Karpas-422 (cell line): Measurements from ENCODE around the gene ARMH4. TPM values are rescaled to one million over a fixed set of nuclear protein-coding genes. Genes with fewer than 3 reads are reported as not detected.

Source experiments
- DNase-seq: peaks from one replicate; pipeline ENCODE4 v3.0.0-alpha.2; 2015
- H2AFZ ChIP-seq: fragments of 200-600 bp; sonication (generic); 2 replicates; pipeline ENCODE4 v1.6.1; 2014; ENCODE audit warnings: antibody characterized with exemption, low read length, mixed read lengths
- H3K27ac ChIP-seq: fragments of 200-600 bp; sonication (generic); 2 replicates; pipeline ENCODE4 v1.5.1; 2014; ENCODE audit warnings: mild to moderate bottlenecking, low read length, moderate library complexity
- H3K27me3 ChIP-seq: fragments of 200-600 bp; sonication (generic); 2 replicates; pipeline ENCODE4 v1.6.1; 2014; ENCODE audit warnings: low read length, mixed read lengths
- H3K36me3 ChIP-seq: fragments of 200-600 bp; sonication (generic); 2 replicates; pipeline ENCODE4 v1.6.1; 2014; ENCODE audit warnings: low read length, mixed read lengths; ENCODE audit not compliant: insufficient read depth
- H3K4me1 ChIP-seq: fragments of 200-600 bp; sonication (generic); 2 replicates; pipeline ENCODE4 v1.6.1; 2014; ENCODE audit warnings: mild to moderate bottlenecking, low read length, mixed read lengths
- H3K4me2 ChIP-seq: fragments of 200-600 bp; sonication (generic); 2 replicates; pipeline ENCODE4 v1.6.1; 2014; ENCODE audit warnings: low read length, low read depth, mild to moderate bottlenecking; ENCODE audit not compliant: poor library complexity, severe bottlenecking
- H3K4me3 ChIP-seq: fragments of 200-600 bp; sonication (generic); 2 replicates; pipeline ENCODE4 v1.5.1; 2014; ENCODE audit warnings: mild to moderate bottlenecking, antibody characterized with exemption, low read length, mixed read lengths
- H3K79me2 ChIP-seq: fragments of 200-600 bp; sonication (generic); 2 replicates; pipeline ENCODE4 v1.6.1; 2014; ENCODE audit warnings: mild to moderate bottlenecking, low read length, mixed read lengths
- H3K9ac ChIP-seq: fragments of 200-600 bp; sonication (generic); 2 replicates; pipeline ENCODE4 v1.6.0; 2014; ENCODE audit warnings: low read length
- H3K9me2 ChIP-seq: fragments of 200-600 bp; sonication (generic), shearing (Covaris generic); replicated peaks from 2 replicates; pipeline ENCODE4 v1.6.0; 2014; ENCODE audit warnings: mild to moderate bottlenecking, low read length, moderate library complexity; ENCODE audit not compliant: insufficient read depth
- H3K9me3 ChIP-seq: fragments of 300-700, 200-600 bp; sonication (generic); 2 replicates; pipeline ENCODE4 v1.6.1; 2014; ENCODE audit warnings: low read length, mixed read lengths
- H4K20me1 ChIP-seq: fragments of 200-600 bp; sonication (generic); 2 replicates; pipeline ENCODE4 v1.6.1; 2014; ENCODE audit warnings: mild to moderate bottlenecking, antibody characterized with exemption, low read length, low read depth; ENCODE audit not compliant: insufficient read depth
- total RNA-seq: library from RNA; depleted of rRNA; stranded (reverse); fragments of >200 nt; shearing (Covaris generic); gene quantifications from 2 replicates; pipeline ENCODE4 v1.2.3, GENCODE V29; 2014; ENCODE audit warnings: low replicate concordance; rRNA removed

Gene ARMH4
- total RNA-seq: 0.07 and 0.75 TPM in 2 replicates

DNA sequence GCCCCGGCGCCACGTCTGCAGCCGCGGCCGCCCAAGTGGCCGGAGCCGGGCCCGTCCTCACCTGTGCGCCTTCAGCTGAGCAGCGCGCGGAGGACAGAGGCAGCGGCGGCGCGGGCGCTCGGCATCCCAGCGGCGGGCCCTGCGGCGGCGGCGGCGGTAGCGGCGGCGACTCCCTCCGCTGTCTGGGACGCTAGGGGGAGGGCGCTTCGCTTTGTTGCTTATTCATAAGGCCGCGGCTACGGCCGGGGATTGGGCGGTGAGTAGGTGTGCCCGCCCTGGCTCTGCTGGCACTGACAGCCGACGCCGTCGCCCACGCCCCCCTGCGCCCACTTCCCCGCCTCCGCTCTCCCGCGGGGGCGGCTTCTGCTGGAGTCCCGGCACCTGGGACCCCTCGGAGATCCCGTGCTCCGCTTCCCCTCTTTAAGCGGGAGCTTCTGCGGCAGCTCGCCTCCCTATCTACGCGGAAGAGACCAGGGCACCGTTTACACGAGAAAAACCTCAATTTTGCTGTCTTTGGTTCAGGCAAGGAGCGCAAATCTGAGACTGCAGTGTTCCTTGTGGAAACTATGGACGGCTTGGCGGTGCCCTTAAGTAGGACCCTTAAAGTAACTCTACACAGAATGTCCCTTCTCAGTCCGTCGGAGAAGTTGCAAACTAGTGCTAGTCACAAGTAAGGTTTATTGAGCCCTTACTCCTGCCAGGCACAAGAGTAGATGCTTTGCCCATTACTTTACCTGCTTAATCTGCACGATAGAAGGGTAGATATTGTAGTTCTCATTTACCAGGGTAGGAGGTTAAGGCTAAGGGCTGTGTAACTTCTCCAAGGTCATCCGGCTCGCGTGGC is at the start of gene ARMH4:
Gene ARMH4, minus strand, starts transcription at position 200 of the 844 bp plus-strand sequence. CDS start 12,855 bp downstream, outside the sequence.
- Histone ChIP-seq H3K9me3 (no peaks in the 10 kb centered on the region), H3K9ac (peak within 1 kb of the TSS; percentile 67), H3K9me2 (no peaks in the 10 kb centered on the region), H3K27ac (no peak within 1 kb of the TSS), H3K4me1 (peaks cover 14% of the 10 kb centered on the region), H3K4me2 (peak within 1 kb of the TSS; percentile 84), H3K27me3 (no peaks in the 10 kb centered on the region), H3K36me3 (no peaks in the 10 kb centered on the region), H3K4me3 (peak within 1 kb of the TSS; percentile 71), H3K79me2 (no peaks in the 10 kb centered on the region), H2AFZ (peak within 1 kb of the TSS; percentile 87), H4K20me1 (no peaks in the 10 kb centered on the region)
- peak; percentile 95 for DNase-seq

GRCh38 chr14:58200846-58201245 is 48.8 kb upstream of the ARMH4 start:
- Histone ChIP-seq H3K27ac (peak overlapping the region; percentile 85), H3K4me2 (peak overlapping the region; percentile 76), H3K9me3 (no peaks in the 10 kb centered on the region), H2AFZ (peak overlapping the region; percentile 46; the same call in 1 of the 2 replicates), H3K36me3 (peaks cover 8% of the 10 kb centered on the region; the same call in 1 of the 2 replicates), H3K4me1 (peaks cover 24% of the 10 kb centered on the region), H3K27me3 (no peaks in the 10 kb centered on the region; the same call in 1 of the 2 replicates), H3K79me2 (peaks cover 44% of the 10 kb centered on the region), H3K9me2 (no peaks in the 10 kb centered on the region), H4K20me1 (0 out of 2 replicates have a peak, but pooled peaks cover 3% of the 10 kb centered on the region), H3K9ac (peak overlapping the region; percentile 73), H3K4me3 (peak overlapping the region; percentile 88)
- peak; percentile 70 for DNase-seq

DNA sequence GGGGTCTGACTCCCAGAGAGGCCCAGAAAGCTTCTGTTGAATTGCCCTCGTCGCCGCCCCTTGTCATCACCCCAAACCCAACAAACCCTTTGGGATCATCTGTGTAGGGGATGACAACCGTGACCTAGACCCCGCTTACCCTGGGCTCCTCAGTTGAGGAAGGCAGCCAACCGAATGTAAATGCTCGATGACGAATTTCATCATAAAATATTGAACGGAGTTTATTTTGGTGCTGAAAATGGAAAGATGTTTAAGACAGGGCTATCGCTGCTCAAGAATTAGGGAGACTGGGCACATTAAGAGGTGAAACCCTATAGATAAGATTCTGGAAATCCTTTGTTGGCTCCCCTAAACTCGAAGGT is 48.4 kb upstream of the ARMH4 start:
- Histone ChIP-seq H3K4me1 (peaks cover 24% of the 10 kb centered on the region), H3K4me3 (peak overlapping the region; percentile 88), H3K27ac (peak overlapping the region; percentile 85), H3K79me2 (peaks cover 43% of the 10 kb centered on the region), H3K36me3 (peaks cover 8% of the 10 kb centered on the region; the same call in 1 of the 2 replicates), H3K9ac (peak overlapping the region; percentile 73), H3K9me3 (no peaks in the 10 kb centered on the region), H2AFZ (peak overlapping the region; percentile 46), H4K20me1 (0 out of 2 replicates have a peak, but pooled peaks cover 3% of the 10 kb centered on the region), H3K4me2 (peak overlapping the region; percentile 76), H3K27me3 (no peaks in the 10 kb centered on the region; the same call in 1 of the 2 replicates), H3K9me2 (no peaks in the 10 kb centered on the region)
- no peak for DNase-seq

GRCh38 chr14:58199726-58200479 is 47.9 kb upstream of the ARMH4 start, which contains the start of gene ACTR10:
Gene ACTR10, plus strand, starts transcription at chr14:58200149. Its CDS starts 69 bp downstream, at chr14:58200218.
- H4K20me1 ChIP-seq: 0 out of 2 replicates have a peak, but pooled peaks cover 3% of the 10 kb centered on the region
- no peaks in the 10 kb centered on the region for H3K9me3 ChIP-seq
- H3K9me2 ChIP-seq: no peaks in the 10 kb centered on the region
- H3K79me2 ChIP-seq: peaks cover 40% of the 10 kb centered on the region
- peak within 1 kb of the TSS; percentile 85 for H3K27ac ChIP-seq
- H3K4me2 ChIP-seq: peak within 1 kb of the TSS; percentile 97
- peak within 1 kb of the TSS; percentile 88 for H3K4me3 ChIP-seq
- peak within 1 kb of the TSS; percentile 73 for H3K9ac ChIP-seq
- peak; percentile 95 for DNase-seq
- H3K36me3 ChIP-seq: peaks cover 8% of the 10 kb centered on the region; the same call in 1 of the 2 replicates
- peaks cover 24% of the 10 kb centered on the region for H3K4me1 ChIP-seq
- H3K27me3 ChIP-seq: no peaks in the 10 kb centered on the region; the same call in 1 of the 2 replicates
- H2AFZ ChIP-seq: peak within 1 kb of the TSS; percentile 92

GRCh38 chr14:58198086-58198485 is 46.1 kb upstream of the ARMH4 start:
- peak overlapping the region; percentile 97 for H3K4me2 ChIP-seq
- H3K4me1 ChIP-seq: peaks cover 24% of the 10 kb centered on the region
- 0 out of 2 replicates have a peak overlapping the region, but pooled peaks have one; percentile 5 for H2AFZ ChIP-seq
- peaks cover 3% of the 10 kb centered on the region; the same call in 1 of the 2 replicates for H3K27me3 ChIP-seq
- peaks cover 4% of the 10 kb centered on the region; the same call in 1 of the 2 replicates for H3K36me3 ChIP-seq
- H3K9me2 ChIP-seq: no peaks in the 10 kb centered on the region
- 0 out of 2 replicates have a peak, but pooled peaks cover 3% of the 10 kb centered on the region for H4K20me1 ChIP-seq
- H3K4me3 ChIP-seq: no peak overlapping the region
- DNase-seq: no peak
- peaks cover 30% of the 10 kb centered on the region for H3K79me2 ChIP-seq
- H3K9ac ChIP-seq: no peak overlapping the region
- no peaks in the 10 kb centered on the region for H3K9me3 ChIP-seq
- H3K27ac ChIP-seq: no peak overlapping the region

DNA sequence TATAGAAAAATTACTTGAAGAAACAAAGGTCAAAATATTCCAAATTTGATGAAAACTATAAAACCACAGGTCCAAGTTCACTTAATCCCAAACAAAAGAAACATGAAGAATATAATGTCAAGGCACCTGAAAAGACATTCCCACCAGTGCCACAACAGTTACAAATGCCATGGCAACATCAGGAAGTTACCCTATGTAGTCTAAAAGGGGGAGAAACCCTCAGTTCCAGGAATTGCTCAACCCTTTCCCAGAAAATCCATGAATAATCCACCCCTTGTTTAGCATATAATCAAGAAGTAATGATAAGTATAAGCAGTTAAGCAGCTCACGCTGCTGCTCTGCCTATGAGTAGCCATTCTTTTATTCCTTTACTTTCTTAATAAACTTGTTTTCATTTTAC is 44.2 kb upstream of the ARMH4 start:
- H3K9me3 ChIP-seq: no peaks in the 10 kb centered on the region
- peaks cover 11% of the 10 kb centered on the region for H3K79me2 ChIP-seq
- no peak for DNase-seq
- no peak overlapping the region for H3K27ac ChIP-seq
- no peaks in the 10 kb centered on the region for H3K9me2 ChIP-seq
- H3K9ac ChIP-seq: no peak overlapping the region
- H3K4me1 ChIP-seq: peaks cover 14% of the 10 kb centered on the region
- no peak overlapping the region for H2AFZ ChIP-seq
- 0 out of 2 replicates have a peak, but pooled peaks cover 3% of the 10 kb centered on the region for H4K20me1 ChIP-seq
- H3K27me3 ChIP-seq: peaks cover 3% of the 10 kb centered on the region; the same call in 1 of the 2 replicates
- no peak overlapping the region for H3K4me2 ChIP-seq
- no peak overlapping the region for H3K4me3 ChIP-seq
- H3K36me3 ChIP-seq: no peaks in the 10 kb centered on the region

GRCh38 chr14:58193542-58193941 is 41.5 kb upstream of the ARMH4 start:
- DNase-seq: no peak
- H3K4me1 ChIP-seq: peaks cover 4% of the 10 kb centered on the region
- H3K9ac ChIP-seq: no peak overlapping the region
- no peaks in the 10 kb centered on the region for H4K20me1 ChIP-seq
- H3K9me2 ChIP-seq: no peaks in the 10 kb centered on the region
- H3K79me2 ChIP-seq: no peaks in the 10 kb centered on the region
- H3K9me3 ChIP-seq: no peaks in the 10 kb centered on the region
- H2AFZ ChIP-seq: no peak overlapping the region
- peaks cover 3% of the 10 kb centered on the region; the same call in 1 of the 2 replicates for H3K27me3 ChIP-seq
- H3K4me3 ChIP-seq: no peak overlapping the region
- H3K36me3 ChIP-seq: no peaks in the 10 kb centered on the region
- no peak overlapping the region for H3K27ac ChIP-seq
- H3K4me2 ChIP-seq: no peak overlapping the region
